HG02588 (cell line): ENCODE measurements around the gene ENTR1.
"Not testable (repeated sequence)": the region's sequence is repeated elsewhere in the genome, so short reads cannot be mapped to it uniquely, and the experiment has no call there.

Source experiments
- ATAC-seq: cut with Tn5 transposase; IDR thresholded peaks from one replicate; pipeline ENCODE4 v1.9.1; 2021; ENCODE audit warnings: mild to moderate bottlenecking, moderate library complexity; ENCODE audit not compliant: unreplicated experiment

Gene ENTR1

GRCh38 chr9:136438548-136439480 lies 28.4 kb upstream of the ENTR1 start:
- peak; percentile 37 for ATAC-seq

GRCh38 chr9:136437839-136438547 lies 27.6 kb upstream of the ENTR1 start:
- ATAC-seq, result no peak

- no peak for ATAC-seq
These were observed 27.0 kb upstream of the ENTR1 start for GRCh38 chr9:136437430-136437829.

DNA sequence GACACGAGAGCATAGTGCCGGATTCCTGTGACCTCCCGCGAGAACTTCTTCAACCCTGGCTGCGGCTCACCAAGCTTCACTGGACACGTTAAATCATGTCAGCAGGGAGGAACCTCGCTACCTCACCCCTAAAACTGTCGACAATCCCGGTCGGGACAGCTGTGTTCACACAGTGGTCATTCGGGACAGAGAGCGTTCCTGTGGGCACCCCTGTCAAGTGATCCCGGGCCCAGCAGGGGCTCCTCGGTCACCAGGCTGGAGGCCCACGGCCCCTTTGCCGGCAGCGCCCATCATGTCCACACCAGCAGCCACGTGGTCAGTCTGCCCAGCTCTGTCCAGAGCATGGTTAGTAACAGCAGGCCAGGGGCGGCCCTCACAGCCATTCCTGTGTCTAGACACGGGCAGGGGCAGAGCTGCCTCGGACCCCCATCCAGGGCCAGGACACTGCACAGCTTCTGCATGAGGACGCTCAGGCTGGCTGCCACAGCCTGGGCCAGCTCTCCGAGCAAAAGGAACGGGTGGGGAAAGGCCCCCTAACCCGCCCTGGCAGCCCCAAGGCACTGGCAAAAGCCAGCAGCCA lies 25.7 kb upstream of the ENTR1 start:
- no peak for ATAC-seq

- no peak for ATAC-seq
These were observed 24.3 kb upstream of the ENTR1 start for GRCh38 chr9:136434580-136435169.

DNA sequence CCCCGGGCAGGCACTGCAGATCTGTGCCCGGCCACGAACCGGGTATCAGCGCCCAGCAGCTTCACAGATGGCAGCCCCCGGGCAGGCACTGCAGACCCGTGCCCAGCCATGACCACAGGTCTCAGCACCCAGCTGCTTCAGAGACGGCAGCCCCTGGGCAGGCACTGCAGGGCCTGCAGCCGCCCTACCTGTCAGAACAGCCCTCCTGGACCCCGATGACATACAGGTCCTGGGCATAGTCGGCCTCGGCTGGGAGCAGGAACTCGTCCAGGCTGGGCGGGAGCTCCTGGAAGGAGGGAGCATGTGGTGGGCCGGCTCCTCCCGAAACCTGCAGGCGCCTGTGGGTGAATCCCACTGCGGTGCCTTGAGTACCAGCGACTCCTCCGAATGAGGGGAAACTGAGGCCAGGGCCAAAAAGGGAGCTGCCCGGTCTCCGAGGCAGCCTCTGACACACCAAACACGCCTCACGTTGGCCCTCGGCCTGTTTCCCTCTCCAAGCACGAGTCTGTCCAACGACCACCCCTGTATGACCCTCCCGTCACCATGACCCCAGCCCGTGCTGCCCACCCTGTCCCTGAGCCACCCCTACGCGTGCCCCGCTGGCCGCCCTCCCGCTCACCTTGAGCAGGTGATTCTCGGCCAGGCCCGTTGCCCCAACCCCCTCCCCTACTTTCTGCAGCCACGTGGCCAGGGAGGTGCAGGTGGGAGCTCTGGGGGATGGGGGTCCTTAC lies 23.6 kb upstream of the ENTR1 start:
- ATAC-seq, result no peak

DNA sequence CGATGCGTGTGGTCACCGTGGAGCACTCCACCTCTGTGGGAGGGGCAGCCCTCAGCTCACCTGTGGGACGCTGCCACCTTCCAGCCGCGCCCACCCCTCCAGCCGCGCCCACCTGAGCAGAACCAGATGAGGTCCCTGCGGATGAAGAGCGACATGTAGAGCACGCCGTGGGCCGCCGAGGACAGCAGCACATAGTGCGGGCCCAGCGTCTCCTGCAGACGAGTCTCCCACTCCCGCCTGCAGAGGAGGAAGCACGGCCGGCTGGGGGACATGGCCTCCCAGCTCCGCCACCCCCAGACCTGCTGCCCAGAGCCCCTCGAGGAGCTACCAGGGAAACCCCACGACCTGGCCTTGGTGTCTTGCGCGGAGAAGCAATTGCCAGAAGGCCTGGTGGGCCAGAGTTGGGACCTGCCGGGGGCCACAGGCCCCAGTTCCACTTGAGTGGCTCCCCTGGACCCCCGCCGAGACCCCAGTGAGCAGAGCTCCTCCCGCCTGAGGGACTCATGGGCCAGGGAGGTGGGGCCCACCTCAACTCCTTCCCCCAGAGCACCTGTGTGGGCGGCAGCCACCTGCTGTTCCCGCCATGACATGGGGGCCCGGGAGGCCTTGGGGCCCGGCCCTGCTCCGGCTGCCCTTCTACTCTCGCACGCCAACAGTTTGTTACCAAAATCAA lies 22.8 kb upstream of the ENTR1 start:
- no peak for ATAC-seq

DNA sequence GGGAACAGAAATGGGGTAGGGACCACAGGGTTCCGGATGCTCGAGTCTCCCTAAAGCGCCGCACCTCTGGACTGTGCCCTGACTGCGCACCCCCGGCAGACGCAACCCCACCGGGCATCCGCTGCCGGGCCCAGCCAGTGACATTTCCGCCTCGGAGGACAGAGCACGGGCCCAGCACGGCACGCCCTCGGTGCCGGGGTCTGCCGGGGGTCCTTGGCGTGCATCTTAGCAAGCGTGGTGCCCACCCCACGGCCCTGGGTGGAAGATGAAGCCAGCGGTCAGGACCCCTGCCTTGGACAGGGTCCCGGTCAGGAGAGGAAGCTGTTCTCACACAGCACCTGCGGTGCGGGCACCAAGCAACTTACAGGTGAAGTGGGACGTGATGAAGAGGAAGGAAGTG lies 22.2 kb upstream of the ENTR1 start:
- no peak for ATAC-seq

- no peak for ATAC-seq
These were observed 21.5 kb upstream of the ENTR1 start for GRCh38 chr9:136431782-136432350.

DNA sequence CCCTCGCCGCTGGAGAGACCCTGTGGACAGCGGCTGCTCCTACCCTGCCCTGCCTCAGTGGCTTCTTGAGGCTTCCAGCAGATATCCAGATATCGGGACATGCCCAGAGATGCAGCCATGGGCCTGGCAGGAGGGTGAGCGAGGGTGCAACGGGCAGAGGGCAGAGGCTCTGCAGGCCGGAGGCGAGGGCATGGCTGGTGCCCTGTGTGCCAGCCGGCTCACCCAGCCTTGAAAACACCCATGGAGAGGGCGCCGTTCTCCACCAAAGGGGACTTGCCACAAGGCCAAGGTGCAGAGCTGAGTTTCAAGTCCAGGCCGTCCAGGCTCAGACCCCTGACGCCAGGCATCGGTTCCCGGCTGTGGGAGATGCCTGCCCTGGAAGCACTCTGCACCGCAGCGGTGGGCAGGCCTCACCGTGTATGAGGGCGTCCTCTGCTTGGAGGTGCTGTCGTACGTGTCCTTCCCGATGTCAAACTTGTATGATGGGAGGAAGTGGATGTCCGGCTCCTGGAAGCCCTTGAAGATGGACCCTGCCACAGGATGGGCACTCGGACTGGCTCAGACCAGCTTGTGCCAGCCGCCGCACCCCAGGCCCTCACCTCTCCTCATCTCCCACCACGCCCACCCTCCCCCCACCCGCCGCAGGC lies 20.3 kb upstream of the ENTR1 start:
- ATAC-seq, result no peak

DNA sequence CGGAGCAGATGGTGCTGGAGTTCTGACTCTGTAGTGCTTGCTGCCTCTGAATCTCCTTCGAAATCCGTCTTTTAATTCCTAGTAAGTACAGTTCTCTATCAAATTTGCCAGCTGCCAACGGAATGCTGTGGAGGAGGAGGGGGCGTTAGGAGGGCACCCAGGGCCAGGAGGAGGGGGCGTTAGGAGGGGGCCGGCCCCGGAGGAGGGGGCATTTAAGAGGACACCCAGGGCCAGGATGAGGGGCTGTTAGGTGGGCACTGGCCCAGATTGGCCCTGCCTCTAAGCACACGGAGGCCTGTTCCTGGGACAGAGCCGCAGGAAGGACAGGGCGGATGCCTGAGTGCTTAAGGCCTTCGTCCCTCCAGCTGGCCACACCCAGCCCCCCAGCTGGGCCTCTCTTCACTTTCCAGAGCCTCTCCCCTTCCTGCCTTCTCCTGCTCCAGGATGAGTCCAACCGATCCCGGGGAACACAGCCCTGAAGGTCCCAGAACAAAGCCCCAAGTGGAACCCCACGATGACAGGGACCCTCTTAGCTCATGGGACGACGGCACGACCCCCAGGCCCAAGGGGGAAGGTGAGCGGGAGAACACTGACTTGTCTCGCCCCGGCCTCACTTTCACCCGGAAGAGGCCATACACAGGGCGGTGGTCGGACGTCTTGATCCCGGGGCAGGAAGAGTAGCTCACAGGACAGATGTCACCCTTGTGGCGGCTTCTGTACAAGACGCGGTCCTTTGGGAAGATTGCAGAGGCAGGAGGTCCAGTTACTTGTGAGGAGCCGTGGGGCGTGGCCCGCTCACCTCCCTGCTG lies 19.5 kb upstream of the ENTR1 start:
- no peak for ATAC-seq

DNA sequence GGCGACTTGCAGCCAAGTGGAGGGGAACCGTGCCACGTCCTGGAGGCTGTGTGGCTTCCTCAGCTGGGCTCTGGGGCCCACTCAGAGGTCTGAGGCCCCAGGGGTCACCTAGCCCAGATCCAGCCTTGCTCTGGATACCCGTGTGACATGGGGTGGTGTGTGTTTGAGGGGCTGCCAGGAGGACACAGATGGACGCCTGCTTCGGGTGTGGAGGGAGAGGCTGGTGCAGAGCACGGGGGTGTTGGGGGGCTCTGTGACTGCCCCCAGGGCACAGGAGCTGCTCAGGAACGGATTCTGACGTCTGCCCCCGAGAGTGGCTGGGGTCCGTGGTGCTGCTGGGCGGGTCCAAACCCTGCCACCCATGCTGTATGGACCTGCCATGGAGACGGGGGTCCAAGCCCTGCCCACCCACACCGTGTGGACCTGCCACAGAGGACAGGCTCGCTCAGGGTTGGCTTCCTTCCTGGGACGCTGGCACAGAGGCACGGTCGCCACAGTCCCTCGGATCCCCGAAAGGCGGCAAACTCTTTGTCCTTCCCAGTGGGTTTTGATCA lies 18.7 kb upstream of the ENTR1 start:
- no peak for ATAC-seq

GRCh38 chr9:136426787-136427186 lies 16.4 kb upstream of the ENTR1 start:
- no peak for ATAC-seq

- ATAC-seq, result not testable (repeated sequence)
These were observed 15.0 kb upstream of the ENTR1 start for GRCh38 chr9:136425367-136425766.

DNA sequence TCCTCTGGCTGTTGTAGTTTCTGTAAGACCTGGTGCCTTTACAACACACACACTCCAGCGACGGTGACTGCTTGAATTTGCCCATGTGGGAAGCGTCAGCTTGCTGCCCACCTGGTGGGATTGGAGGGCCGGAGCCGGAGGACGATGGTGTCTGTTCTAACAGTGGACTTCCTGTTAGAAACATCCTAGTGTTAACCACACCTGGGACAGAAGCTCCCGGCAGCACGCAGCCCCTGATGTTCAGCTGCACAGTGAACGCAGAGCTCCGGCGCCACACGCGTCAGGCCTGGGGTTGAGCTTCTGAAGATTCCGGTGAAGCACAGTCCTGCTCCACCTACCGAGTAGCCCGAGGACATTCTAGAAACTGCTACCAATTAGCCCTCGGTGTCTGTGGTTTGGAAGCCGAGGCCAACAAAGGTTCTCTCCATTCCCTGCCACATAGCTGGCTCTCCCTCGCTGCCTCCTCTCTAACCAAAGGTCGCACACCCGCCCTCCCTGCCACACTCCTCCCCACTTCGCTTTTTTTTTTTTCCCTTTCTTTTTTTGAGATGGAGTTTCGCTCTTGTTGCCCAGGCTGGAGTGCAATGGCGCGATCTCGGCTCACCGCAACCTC lies 14.4 kb upstream of the ENTR1 start:
- ATAC-seq, result no peak

DNA sequence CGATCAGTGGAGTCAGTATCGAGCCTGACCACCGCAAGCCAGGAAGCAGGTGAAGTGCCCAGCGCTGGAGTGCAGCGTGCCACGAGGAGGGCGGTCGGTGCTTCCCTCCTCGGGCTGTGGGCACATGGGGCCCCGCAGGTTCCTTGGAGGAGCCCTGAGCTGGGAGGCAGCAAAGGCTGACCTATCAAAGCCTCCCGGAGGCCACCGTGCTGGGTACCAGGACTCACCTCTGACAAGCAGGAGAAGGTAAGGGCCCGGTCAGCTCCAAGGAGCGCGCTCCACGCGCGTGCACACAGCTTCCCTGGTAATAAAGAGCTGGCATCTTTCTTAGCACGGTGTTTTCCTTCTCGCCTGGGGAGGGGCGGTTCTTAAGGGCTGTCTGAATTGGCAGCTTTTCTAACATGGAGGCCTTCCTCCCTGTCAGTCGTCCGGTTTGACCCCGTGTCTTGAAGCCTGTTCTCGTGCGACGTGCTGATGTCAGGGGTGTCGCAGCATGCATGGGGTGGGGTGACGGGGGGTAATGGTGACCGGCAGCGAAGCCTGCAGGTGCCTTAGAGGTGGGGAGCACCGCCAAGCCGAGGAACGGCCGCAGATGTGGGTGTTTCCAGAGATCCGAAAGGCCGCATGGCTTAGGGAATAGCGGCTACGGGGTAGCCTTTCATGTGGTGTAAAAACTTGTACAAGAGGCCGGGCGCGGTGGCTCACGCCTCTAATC lies 13.2 kb upstream of the ENTR1 start:
- ATAC-seq, result no peak

DNA sequence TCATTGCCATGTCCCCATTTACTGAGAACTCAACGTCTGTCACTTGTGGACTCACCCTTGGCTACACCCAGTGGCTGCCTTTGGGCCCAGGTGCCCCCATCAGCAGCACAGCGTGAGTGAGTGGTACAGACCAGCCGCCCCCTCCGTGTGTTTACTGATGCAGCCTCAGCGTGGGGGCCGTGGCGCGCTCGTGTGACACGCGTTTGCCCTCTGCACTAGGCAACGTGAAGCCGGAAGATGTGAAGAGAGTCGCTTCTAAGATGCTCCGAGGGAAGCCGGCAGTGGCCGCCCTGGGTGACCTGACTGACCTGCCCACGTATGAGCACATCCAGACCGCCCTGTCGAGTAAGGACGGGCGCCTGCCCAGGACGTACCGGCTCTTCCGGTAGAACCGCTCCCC lies 12.5 kb upstream of the ENTR1 start:
- no peak for ATAC-seq
